ENCODE measurements around the gene LRP11. TPM values are rescaled to one million over a fixed set of nuclear protein-coding genes. Genes with fewer than 3 reads are reported as not detected.

Gene LRP11
- polyA plus RNA-seq, 3 donors: 0.20 to 0.41 (median 0.32) TPM

GRCh38 chr6:149907317-149907716, 43.2 kb upstream of the LRP11 start:
- H3K27ac Mint-ChIP-seq: peak overlapping the region in 1 of 7 donors; percentile 30
- peaks cover 0 to 2% of the 10 kb centered on the region in 2 donors for H3K36me3 Mint-ChIP-seq

GRCh38 chr6:149906405-149906804, 42.2 kb upstream of the LRP11 start:
- no peaks in the 10 kb centered on the region for H3K27me3 ChIP-seq (ENCODE audit: control insufficient read depth in 2 of 2, insufficient read depth in 2 of 2, low read length in 2 of 2)
- no peaks in the 10 kb centered on the region for H3K4me1 ChIP-seq (ENCODE audit: control insufficient read depth in 1 of 2, insufficient read depth in 2 of 2, low read length in 2 of 2)
- DNase-seq: no peak
- H3K9me3 ChIP-seq (replicated peaks in 1 of 2; ENCODE audit: control insufficient read depth in 1 of 2, insufficient read depth in 1 of 2, low read length in 2 of 2): peaks cover 9 to 10% of the 10 kb centered on the region in 2 donors
- H3K36me3 ChIP-seq (replicated peaks in 1 of 2; ENCODE audit: control insufficient read depth in 1 of 2, insufficient read depth in 2 of 2, low read length in 2 of 2): no peaks in the 10 kb centered on the region
- intact Hi-C loops (cut with micrococcal nuclease): no loop called here
- TF ChIP-seq CTCF (IDR thresholded peaks at IDR 0.05): no peak
- peaks cover 8 to 18% (median 13%) of the 10 kb centered on the region in 7 donors for H3K9me3 Mint-ChIP-seq
- H3K4me3 ChIP-seq (replicated peaks in 1 of 3; ENCODE audit: low read depth in 2 of 3, low read length in 3 of 3): no peak overlapping the region
- H3K36me3 Mint-ChIP-seq: peaks cover 0 to 2% of the 10 kb centered on the region in 2 donors
- H2AFZ ChIP-seq (ENCODE audit: insufficient read depth, low read depth, low read length, poor library complexity, severe bottlenecking): no peak overlapping the region
- no peak overlapping the region for H3K27ac Mint-ChIP-seq
- H3K4me3 Mint-ChIP-seq: no peak overlapping the region
- WGBS (ENCODE audit: insufficient coverage): 94% methylated on average over 3 of the region's 4 CpGs
- H3K9ac ChIP-seq (ENCODE audit: insufficient read depth, low read length, poor library complexity, severe bottlenecking): no peak overlapping the region
- no peak overlapping the region for H3K27ac ChIP-seq (ENCODE audit: low read depth in 1 of 2, low read length in 2 of 2)
- peaks cover 7 to 11% (median 10%) of the 10 kb centered on the region in 3 donors for H3K27me3 Mint-ChIP-seq (ENCODE audit: low read depth in 3 of 3)
- H3K4me1 Mint-ChIP-seq: no peaks in the 10 kb centered on the region
- H3K79me2 ChIP-seq (ENCODE audit: insufficient read depth, low read length): no peaks in the 10 kb centered on the region
- H4K20me1 ChIP-seq (ENCODE audit: insufficient read depth, low read length): no peaks in the 10 kb centered on the region
- H3K4me2 ChIP-seq (replicated peaks; ENCODE audit: extremely low read depth, low read length, poor library complexity, severe bottlenecking): no peak overlapping the region

More at GRCh38 chr6:149907317-149907716, 43.2 kb upstream of the LRP11 start:
- intact Hi-C loops (cut with micrococcal nuclease): no loop called here
- TF ChIP-seq CTCF (IDR thresholded peaks at IDR 0.05): no peak
- Histone ChIP-seq H3K27me3 (ENCODE audit: control insufficient read depth in 2 of 2, insufficient read depth in 2 of 2, low read length in 2 of 2) (no peaks in the 10 kb centered on the region), H3K9me3 (replicated peaks in 1 of 2; ENCODE audit: control insufficient read depth in 1 of 2, insufficient read depth in 1 of 2, low read length in 2 of 2) (peaks cover 9 to 10% of the 10 kb centered on the region in 2 donors), H3K4me3 (replicated peaks in 1 of 3; ENCODE audit: low read depth in 2 of 3, low read length in 3 of 3) (no peak overlapping the region), H3K36me3 (replicated peaks in 1 of 2; ENCODE audit: control insufficient read depth in 1 of 2, insufficient read depth in 2 of 2, low read length in 2 of 2) (no peaks in the 10 kb centered on the region), H3K4me2 (replicated peaks; ENCODE audit: extremely low read depth, low read length, poor library complexity, severe bottlenecking) (no peak overlapping the region), H4K20me1 (ENCODE audit: insufficient read depth, low read length) (no peaks in the 10 kb centered on the region), H3K79me2 (ENCODE audit: insufficient read depth, low read length) (no peaks in the 10 kb centered on the region), H3K9ac (ENCODE audit: insufficient read depth, low read length, poor library complexity, severe bottlenecking) (no peak overlapping the region), H2AFZ (ENCODE audit: insufficient read depth, low read depth, low read length, poor library complexity, severe bottlenecking) (no peak overlapping the region), H3K4me1 (ENCODE audit: control insufficient read depth in 1 of 2, insufficient read depth in 2 of 2, low read length in 2 of 2) (no peaks in the 10 kb centered on the region), H3K27ac (ENCODE audit: low read depth in 1 of 2, low read length in 2 of 2) (no peak overlapping the region)
- WGBS (ENCODE audit: insufficient coverage): 86% methylated on average over 1 of the region's 2 CpGs
- H3K9me3 Mint-ChIP-seq: peaks cover 8 to 18% (median 13%) of the 10 kb centered on the region in 7 donors
- H3K4me3 Mint-ChIP-seq: no peak overlapping the region
- no peaks in the 10 kb centered on the region for H3K4me1 Mint-ChIP-seq
- DNase-seq: no peak
- peaks cover 7 to 13% (median 9%) of the 10 kb centered on the region in 3 donors for H3K27me3 Mint-ChIP-seq (ENCODE audit: low read depth in 3 of 3)
